GM23338 (cell line): ENCODE measurements around the gene CYTH1. TPM values are rescaled to one million over a fixed set of nuclear protein-coding genes. Genes with fewer than 3 reads are reported as not detected.

Source experiments
- ATAC-seq: fragments of 200-7000 bp; cut with Tn5 transposase; 3 replicates; pipeline ENCODE4 v1.9.1; 2020
- DNase-seq: peaks from one replicate; pipeline ENCODE4 v3.0.0-alpha.2; 2015; ENCODE audit warnings: low spot score
- H2AFZ ChIP-seq: fragments of 200-600 bp; sonication (generic); 2 replicates; pipeline ENCODE4 v1.8.0; 2016; ENCODE audit warnings: antibody characterized with exemption, mild to moderate bottlenecking, moderate library complexity
- H3F3A ChIP-seq: fragments of 200-600 bp; sonication (generic); replicated peaks from 2 replicates; pipeline ENCODE4 v1.8.0; 2017; ENCODE audit warnings: antibody characterized with exemption, mixed run types, low read depth
- H3K27ac ChIP-seq: fragments of 200-600 bp; sonication (generic); 2 replicates; pipeline ENCODE4 v1.6.1; 2016; ENCODE audit warnings: low read depth
- H3K27me3 ChIP-seq: fragments of 200-600 bp; sonication (generic); 2 replicates; pipeline ENCODE4 v1.8.0; 2016; ENCODE audit warnings: mild to moderate bottlenecking, mixed run types, moderate library complexity; ENCODE audit not compliant: insufficient read depth
- H3K36me3 ChIP-seq: fragments of 200-600 bp; sonication (generic); 2 replicates; pipeline ENCODE4 v1.8.0; 2016; ENCODE audit warnings: mild to moderate bottlenecking; ENCODE audit not compliant: insufficient read depth
- H3K4me1 ChIP-seq: fragments of 200-600 bp; sonication (generic); 2 replicates; pipeline ENCODE4 v1.8.0; 2016; ENCODE audit warnings: mild to moderate bottlenecking, moderate library complexity; ENCODE audit not compliant: insufficient read depth
- H3K4me2 ChIP-seq: fragments of 200-600 bp; sonication (generic); 2 replicates; pipeline ENCODE4 v1.7.1; 2017; ENCODE audit warnings: mixed run types
- H3K4me3 ChIP-seq: fragments of 200-600 bp; sonication (generic); 2 replicates; pipeline ENCODE4 v1.6.1; 2016; ENCODE audit warnings: mixed run types
- H3K79me2 ChIP-seq: fragments of 200-600 bp; sonication (generic); replicated peaks from 2 replicates; pipeline ENCODE4 v1.8.0; 2017; ENCODE audit warnings: mild to moderate bottlenecking; ENCODE audit not compliant: insufficient read depth
- H3K9me2 ChIP-seq: fragments of 200-600 bp; sonication (generic); 2 replicates; pipeline ENCODE4 v1.8.0; 2017; ENCODE audit not compliant: insufficient read depth
- H4K20me1 ChIP-seq: fragments of 200-600 bp; sonication (generic); replicated peaks from 2 replicates; pipeline ENCODE4 v1.8.0; 2017; ENCODE audit warnings: mild to moderate bottlenecking; ENCODE audit not compliant: insufficient read depth
- H3K27ac Mint-ChIP-seq: 2 replicates; pipeline ENCODE4 v1.8.0; 2020; ENCODE audit warnings: inconsistent platforms, mild to moderate bottlenecking, moderate library complexity, mixed read lengths
- H3K27me3 Mint-ChIP-seq: 3 replicates; pipeline ENCODE4 v1.8.0; 2022; ENCODE audit warnings: low read depth, mild to moderate bottlenecking, moderate library complexity, mixed read lengths, inconsistent platforms; ENCODE audit not compliant: insufficient read depth, poor library complexity
- H3K36me3 Mint-ChIP-seq: 3 replicates; pipeline ENCODE4 v1.8.0; 2021; ENCODE audit warnings: low read depth, mild to moderate bottlenecking, inconsistent platforms, moderate library complexity, mixed read lengths
- H3K4me1 Mint-ChIP-seq: 3 replicates; pipeline ENCODE4 v1.8.0; 2020; ENCODE audit warnings: mild to moderate bottlenecking, inconsistent platforms, mixed read lengths
- H3K4me3 Mint-ChIP-seq: 3 replicates; pipeline ENCODE4 v1.8.0; 2021; ENCODE audit warnings: moderate library complexity, mild to moderate bottlenecking, inconsistent platforms, mixed read lengths
- H3K9me3 Mint-ChIP-seq: 3 replicates; pipeline ENCODE4 v1.8.0; 2020; ENCODE audit warnings: moderate library complexity, mild to moderate bottlenecking, inconsistent platforms, mixed read lengths
- CREB1 ChIP-seq: fragments of 250-450 bp; sonication (Bioruptor Pico); IDR thresholded peaks from 2 replicates; pipeline ENCODE4 v1.5.0; 2020; ENCODE audit warnings: low read depth, mild to moderate bottlenecking, moderate library complexity
- EZH2 ChIP-seq: fragments of 200-600 bp; sonication (generic); IDR thresholded peaks from one replicate; pipeline ENCODE4 v1.8.0; 2017; ENCODE audit warnings: antibody characterized with exemption, mild to moderate bottlenecking, low read depth; ENCODE audit not compliant: unreplicated experiment
- EZH2phosphoT487 ChIP-seq: fragments of 200-600 bp; sonication (generic); IDR thresholded peaks from one replicate; pipeline ENCODE4 v1.8.1; 2018; ENCODE audit warnings: antibody characterized with exemption; ENCODE audit not compliant: unreplicated experiment
- JUNB ChIP-seq: IDR thresholded peaks from one replicate; pipeline ENCODE4 v1.6.1; 2016; ENCODE audit warnings: antibody characterized with exemption; ENCODE audit not compliant: unreplicated experiment
- NANOG ChIP-seq: IDR thresholded peaks from 2 replicates; pipeline ENCODE4 v1.6.1; 2016; ENCODE audit warnings: antibody characterized with exemption, borderline replicate concordance
- POLR2AphosphoS5 ChIP-seq: IDR thresholded peaks from 2 replicates; pipeline ENCODE4 v1.6.1; 2016; ENCODE audit warnings: antibody characterized with exemption, low read depth
- STAT1 ChIP-seq: IDR thresholded peaks from one replicate; pipeline ENCODE4 v1.6.1; 2016; ENCODE audit warnings: antibody characterized with exemption; ENCODE audit not compliant: unreplicated experiment
- ZNF114 ChIP-seq: fragments of 250-450 bp; sonication (Bioruptor Pico); IDR thresholded peaks from 2 replicates; pipeline ENCODE4 v1.5.0; 2020; ENCODE audit warnings: mild to moderate bottlenecking, moderate library complexity
- ZNF331 ChIP-seq: fragments of 250-450 bp; sonication (Bioruptor Pico); IDR thresholded peaks from 2 replicates; pipeline ENCODE4 v1.5.0; 2020; ENCODE audit warnings: low read depth, mild to moderate bottlenecking, moderate library complexity
- polyA plus RNA-seq: library from polyadenylated mRNA; unstranded; fragments of >200 nt; fragmentation: Nextera tagmentation; extraction: Ambion mirVana; gene quantifications from 2 replicates; pipeline ENCODE4 v1.2.1, GENCODE V29; 2016
- total RNA-seq: library from RNA; depleted of rRNA; stranded (reverse); fragments of >200 nt; shearing (Covaris generic); gene quantifications from 2 replicates; pipeline ENCODE4 v1.2.3, GENCODE V29; 2014
- TF ChIP-seq, protein P1 (sequence below): IDR thresholded peaks from one replicate; pipeline ENCODE4 v1.6.1; 2018; ENCODE audit warnings: antibody characterized with exemption; ENCODE audit not compliant: unreplicated experiment
- TF ChIP-seq, protein P2 (sequence below): fragments of 250-450 bp; sonication (Bioruptor Pico); IDR thresholded peaks from 2 replicates; pipeline ENCODE4 v1.5.0; 2020; ENCODE audit warnings: mild to moderate bottlenecking, moderate library complexity
- TF ChIP-seq, protein P3 (sequence below): IDR thresholded peaks from 2 replicates; pipeline ENCODE4 v1.6.1; 2016; ENCODE audit warnings: antibody characterized with exemption
- TF ChIP-seq, protein P4 (sequence below), 2 experiments: fragments of 200-600 bp in 1 of 2; sonication (generic) in 1 of 2; conservative IDR thresholded peaks; 2 replicates each; pipeline versions ENCODE4 v1.5.1 to v1.6.1; 2016 to 2017; ENCODE audit warnings: antibody characterized with exemption in 2 of 2, low read depth in 2 of 2, mild to moderate bottlenecking in 2 of 2, moderate library complexity in 1 of 2

The CYTH1 gene
- total and polyA plus RNA-seq, 2 experiments from 2014 or later: 13.8 to 14.5 TPM

DNA sequence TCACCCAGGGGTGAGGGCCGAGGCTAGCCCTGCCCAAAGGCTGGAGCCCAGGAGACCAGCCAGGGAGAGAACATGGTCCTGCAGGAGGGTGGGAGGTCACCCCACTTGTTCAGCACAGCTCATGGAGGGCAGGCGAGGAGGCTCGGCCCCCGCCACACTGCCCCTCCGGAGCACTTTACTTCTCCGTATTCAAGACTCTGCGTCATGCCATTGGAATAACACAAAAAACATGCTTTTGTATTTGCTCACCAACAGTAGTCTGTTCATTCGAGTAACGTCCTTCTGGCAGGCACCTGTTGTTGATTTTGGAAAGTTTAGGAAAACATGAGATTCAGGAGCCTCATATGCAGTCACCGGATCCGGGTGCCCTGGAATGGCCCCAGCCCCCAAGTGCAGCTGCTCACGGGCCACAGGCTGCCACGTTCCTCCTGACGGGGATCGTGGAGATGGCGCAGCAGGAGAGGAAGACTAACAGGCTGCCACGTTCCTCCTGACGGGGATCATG is 123.7 kb downstream of the CYTH1 start:
- Histone ChIP-seq H4K20me1 (no peaks in the 10 kb centered on the region), H3K79me2 (no peaks in the 10 kb centered on the region), H2AFZ (no peak overlapping the region), H3K4me1 (no peaks in the 10 kb centered on the region), H3K4me3 (no peak overlapping the region), H3K27ac (no peak overlapping the region), H3K27me3 (no peaks in the 10 kb centered on the region), H3F3A (no peaks in the 10 kb centered on the region), H3K9me2 (no peaks in the 10 kb centered on the region), H3K36me3 (no peaks in the 10 kb centered on the region), H3K4me2 (no peak overlapping the region)
- Mint-ChIP-seq H3K4me3 (no peak overlapping the region), H3K27me3 (peaks cover 3% of the 10 kb centered on the region), H3K36me3 (no peaks in the 10 kb centered on the region), H3K4me1 (no peaks in the 10 kb centered on the region), H3K9me3 (no peaks in the 10 kb centered on the region), H3K27ac (peak overlapping the region; percentile 36; the same call in 1 of the 2 replicates)
- ATAC-seq (no peak), DNase-seq (no peak)
- TF ChIP-seq EZH2 (no peak), JUNB (no peak), CREB1 (CRISPR knock-in tag) (no peak), ZNF114 (CRISPR knock-in tag) (no peak), POLR2AphosphoS5 (no peak), STAT1 (no peak), EZH2phosphoT487 (no peak), NANOG (no peak), ZNF331 (CRISPR knock-in tag) (no peak)
- TF ChIP-seq, protein P1, sequence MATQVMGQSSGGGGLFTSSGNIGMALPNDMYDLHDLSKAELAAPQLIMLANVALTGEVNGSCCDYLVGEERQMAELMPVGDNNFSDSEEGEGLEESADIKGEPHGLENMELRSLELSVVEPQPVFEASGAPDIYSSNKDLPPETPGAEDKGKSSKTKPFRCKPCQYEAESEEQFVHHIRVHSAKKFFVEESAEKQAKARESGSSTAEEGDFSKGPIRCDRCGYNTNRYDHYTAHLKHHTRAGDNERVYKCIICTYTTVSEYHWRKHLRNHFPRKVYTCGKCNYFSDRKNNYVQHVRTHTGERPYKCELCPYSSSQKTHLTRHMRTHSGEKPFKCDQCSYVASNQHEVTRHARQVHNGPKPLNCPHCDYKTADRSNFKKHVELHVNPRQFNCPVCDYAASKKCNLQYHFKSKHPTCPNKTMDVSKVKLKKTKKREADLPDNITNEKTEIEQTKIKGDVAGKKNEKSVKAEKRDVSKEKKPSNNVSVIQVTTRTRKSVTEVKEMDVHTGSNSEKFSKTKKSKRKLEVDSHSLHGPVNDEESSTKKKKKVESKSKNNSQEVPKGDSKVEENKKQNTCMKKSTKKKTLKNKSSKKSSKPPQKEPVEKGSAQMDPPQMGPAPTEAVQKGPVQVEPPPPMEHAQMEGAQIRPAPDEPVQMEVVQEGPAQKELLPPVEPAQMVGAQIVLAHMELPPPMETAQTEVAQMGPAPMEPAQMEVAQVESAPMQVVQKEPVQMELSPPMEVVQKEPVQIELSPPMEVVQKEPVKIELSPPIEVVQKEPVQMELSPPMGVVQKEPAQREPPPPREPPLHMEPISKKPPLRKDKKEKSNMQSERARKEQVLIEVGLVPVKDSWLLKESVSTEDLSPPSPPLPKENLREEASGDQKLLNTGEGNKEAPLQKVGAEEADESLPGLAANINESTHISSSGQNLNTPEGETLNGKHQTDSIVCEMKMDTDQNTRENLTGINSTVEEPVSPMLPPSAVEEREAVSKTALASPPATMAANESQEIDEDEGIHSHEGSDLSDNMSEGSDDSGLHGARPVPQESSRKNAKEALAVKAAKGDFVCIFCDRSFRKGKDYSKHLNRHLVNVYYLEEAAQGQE: no peak
- TF ChIP-seq, protein P2, sequence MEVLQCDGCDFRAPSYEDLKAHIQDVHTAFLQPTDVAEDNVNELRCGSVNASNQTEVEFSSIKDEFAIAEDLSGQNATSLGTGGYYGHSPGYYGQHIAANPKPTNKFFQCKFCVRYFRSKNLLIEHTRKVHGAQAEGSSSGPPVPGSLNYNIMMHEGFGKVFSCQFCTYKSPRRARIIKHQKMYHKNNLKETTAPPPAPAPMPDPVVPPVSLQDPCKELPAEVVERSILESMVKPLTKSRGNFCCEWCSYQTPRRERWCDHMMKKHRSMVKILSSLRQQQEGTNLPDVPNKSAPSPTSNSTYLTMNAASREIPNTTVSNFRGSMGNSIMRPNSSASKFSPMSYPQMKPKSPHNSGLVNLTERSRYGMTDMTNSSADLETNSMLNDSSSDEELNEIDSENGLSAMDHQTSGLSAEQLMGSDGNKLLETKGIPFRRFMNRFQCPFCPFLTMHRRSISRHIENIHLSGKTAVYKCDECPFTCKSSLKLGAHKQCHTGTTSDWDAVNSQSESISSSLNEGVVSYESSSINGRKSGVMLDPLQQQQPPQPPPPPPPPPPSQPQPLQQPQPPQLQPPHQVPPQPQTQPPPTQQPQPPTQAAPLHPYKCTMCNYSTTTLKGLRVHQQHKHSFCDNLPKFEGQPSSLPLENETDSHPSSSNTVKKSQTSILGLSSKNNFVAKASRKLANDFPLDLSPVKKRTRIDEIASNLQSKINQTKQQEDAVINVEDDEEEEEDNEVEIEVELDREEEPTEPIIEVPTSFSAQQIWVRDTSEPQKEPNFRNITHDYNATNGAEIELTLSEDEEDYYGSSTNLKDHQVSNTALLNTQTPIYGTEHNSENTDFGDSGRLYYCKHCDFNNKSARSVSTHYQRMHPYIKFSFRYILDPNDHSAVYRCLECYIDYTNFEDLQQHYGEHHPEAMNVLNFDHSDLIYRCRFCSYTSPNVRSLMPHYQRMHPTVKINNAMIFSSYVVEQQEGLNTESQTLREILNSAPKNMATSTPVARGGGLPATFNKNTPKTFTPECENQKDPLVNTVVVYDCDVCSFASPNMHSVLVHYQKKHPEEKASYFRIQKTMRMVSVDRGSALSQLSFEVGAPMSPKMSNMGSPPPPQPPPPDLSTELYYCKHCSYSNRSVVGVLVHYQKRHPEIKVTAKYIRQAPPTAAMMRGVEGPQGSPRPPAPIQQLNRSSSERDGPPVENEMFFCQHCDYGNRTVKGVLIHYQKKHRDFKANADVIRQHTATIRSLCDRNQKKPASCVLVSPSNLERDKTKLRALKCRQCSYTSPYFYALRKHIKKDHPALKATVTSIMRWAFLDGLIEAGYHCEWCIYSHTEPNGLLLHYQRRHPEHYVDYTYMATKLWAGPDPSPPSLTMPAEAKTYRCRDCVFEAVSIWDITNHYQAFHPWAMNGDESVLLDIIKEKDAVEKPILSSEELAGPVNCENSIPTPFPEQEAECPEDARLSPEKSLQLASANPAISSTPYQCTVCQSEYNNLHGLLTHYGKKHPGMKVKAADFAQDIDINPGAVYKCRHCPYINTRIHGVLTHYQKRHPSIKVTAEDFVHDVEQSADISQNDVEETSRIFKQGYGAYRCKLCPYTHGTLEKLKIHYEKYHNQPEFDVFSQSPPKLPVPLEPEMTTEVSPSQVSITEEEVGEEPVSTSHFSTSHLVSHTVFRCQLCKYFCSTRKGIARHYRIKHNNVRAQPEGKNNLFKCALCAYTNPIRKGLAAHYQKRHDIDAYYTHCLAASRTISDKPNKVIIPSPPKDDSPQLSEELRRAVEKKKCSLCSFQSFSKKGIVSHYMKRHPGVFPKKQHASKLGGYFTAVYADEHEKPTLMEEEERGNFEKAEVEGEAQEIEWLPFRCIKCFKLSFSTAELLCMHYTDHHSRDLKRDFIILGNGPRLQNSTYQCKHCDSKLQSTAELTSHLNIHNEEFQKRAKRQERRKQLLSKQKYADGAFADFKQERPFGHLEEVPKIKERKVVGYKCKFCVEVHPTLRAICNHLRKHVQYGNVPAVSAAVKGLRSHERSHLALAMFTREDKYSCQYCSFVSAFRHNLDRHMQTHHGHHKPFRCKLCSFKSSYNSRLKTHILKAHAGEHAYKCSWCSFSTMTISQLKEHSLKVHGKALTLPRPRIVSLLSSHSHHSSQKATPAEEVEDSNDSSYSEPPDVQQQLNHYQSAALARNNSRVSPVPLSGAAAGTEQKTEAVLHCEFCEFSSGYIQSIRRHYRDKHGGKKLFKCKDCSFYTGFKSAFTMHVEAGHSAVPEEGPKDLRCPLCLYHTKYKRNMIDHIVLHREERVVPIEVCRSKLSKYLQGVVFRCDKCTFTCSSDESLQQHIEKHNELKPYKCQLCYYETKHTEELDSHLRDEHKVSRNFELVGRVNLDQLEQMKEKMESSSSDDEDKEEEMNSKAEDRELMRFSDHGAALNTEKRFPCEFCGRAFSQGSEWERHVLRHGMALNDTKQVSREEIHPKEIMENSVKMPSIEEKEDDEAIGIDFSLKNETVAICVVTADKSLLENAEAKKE: no peak
- TF ChIP-seq, protein P3, sequence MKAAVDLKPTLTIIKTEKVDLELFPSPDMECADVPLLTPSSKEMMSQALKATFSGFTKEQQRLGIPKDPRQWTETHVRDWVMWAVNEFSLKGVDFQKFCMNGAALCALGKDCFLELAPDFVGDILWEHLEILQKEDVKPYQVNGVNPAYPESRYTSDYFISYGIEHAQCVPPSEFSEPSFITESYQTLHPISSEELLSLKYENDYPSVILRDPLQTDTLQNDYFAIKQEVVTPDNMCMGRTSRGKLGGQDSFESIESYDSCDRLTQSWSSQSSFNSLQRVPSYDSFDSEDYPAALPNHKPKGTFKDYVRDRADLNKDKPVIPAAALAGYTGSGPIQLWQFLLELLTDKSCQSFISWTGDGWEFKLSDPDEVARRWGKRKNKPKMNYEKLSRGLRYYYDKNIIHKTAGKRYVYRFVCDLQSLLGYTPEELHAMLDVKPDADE: no peak
- TF ChIP-seq, protein P4, sequence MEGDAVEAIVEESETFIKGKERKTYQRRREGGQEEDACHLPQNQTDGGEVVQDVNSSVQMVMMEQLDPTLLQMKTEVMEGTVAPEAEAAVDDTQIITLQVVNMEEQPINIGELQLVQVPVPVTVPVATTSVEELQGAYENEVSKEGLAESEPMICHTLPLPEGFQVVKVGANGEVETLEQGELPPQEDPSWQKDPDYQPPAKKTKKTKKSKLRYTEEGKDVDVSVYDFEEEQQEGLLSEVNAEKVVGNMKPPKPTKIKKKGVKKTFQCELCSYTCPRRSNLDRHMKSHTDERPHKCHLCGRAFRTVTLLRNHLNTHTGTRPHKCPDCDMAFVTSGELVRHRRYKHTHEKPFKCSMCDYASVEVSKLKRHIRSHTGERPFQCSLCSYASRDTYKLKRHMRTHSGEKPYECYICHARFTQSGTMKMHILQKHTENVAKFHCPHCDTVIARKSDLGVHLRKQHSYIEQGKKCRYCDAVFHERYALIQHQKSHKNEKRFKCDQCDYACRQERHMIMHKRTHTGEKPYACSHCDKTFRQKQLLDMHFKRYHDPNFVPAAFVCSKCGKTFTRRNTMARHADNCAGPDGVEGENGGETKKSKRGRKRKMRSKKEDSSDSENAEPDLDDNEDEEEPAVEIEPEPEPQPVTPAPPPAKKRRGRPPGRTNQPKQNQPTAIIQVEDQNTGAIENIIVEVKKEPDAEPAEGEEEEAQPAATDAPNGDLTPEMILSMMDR (conservative IDR thresholded peaks at IDR 0.05; ENCODE audit: low read depth in 2 of 2): no peak
